Uterus (tissue), 4 donors: ENCODE measurements around the gene M1AP. TPM values are rescaled to one million over a fixed set of nuclear protein-coding genes. Genes with fewer than 3 reads are reported as not detected.
"Not testable (repeated sequence)": the region's sequence is repeated elsewhere in the genome, so short reads cannot be mapped to it uniquely, and the experiment has no call there.

Source experiments
- DNase-seq, 2 donors: peaks; one replicate each; pipeline ENCODE4 v3.0.0-alpha.2; 2019 to 2020
- H3K27ac ChIP-seq, 2 donors: fragments of 200-600 bp; sonication (generic); 1 replicate in 1 of 2; 2 replicates in 1 of 2; pipeline ENCODE4 v1.5.1; 2016 to 2018
- H3K27me3 ChIP-seq, 2 donors: fragments of 200-600 bp; sonication (generic); one replicate each; pipeline ENCODE4 v1.5.1; 2018 to 2019; ENCODE audit warnings: control low read depth in 1 of 2
- H3K36me3 ChIP-seq, 2 donors: fragments of 200-600 bp; sonication (generic); one replicate each; pipeline ENCODE4 v1.5.1; 2019; ENCODE audit warnings: control low read depth in 1 of 2
- H3K4me1 ChIP-seq, 2 donors: fragments of 200-600 bp; sonication (generic); one replicate each; pipeline ENCODE4 v1.5.1; 2018 to 2019; ENCODE audit warnings: control low read depth in 1 of 2
- H3K4me3 ChIP-seq, 2 donors: fragments of 200-600 bp; sonication (generic); 1 replicate in 1 of 2; 2 replicates in 1 of 2; pipeline ENCODE4 v1.5.1; 2018 to 2019; ENCODE audit warnings: mild to moderate bottlenecking in 1 of 2
- H3K9me3 ChIP-seq, 2 donors: fragments of 200-600 bp; sonication (generic); one replicate each; pipeline ENCODE4 v1.5.1; 2019; ENCODE audit warnings: control low read depth in 1 of 2
- POLR2A ChIP-seq, 2 donors: fragments of 450-650 bp; IDR thresholded peaks; one replicate each; pipeline ENCODE4 v1.6.1; 2016; ENCODE audit warnings: antibody characterized with exemption in 2 of 2, mild to moderate bottlenecking in 1 of 2, moderate library complexity in 1 of 2
- intact Hi-C: fragments of 100-400 bp; cut with DNase I; formaldehyde crosslinking; loops from one replicate; pipeline ENCODE4 v1.15.1; 2023; ENCODE audit warnings: low total_unique reads
- total RNA-seq, 4 donors: library from RNA; depleted of rRNA in 3 of 4; stranded (reverse); fragments of >200 nt in 3 of 4; gene quantifications; one replicate each; pipeline versions ENCODE4 v1.1.0 to v1.2.4, GENCODE V29; 2014 to 2023
- TF ChIP-seq, protein P1 (sequence below), 4 experiments: fragments of 200-600 bp in 2 of 4; fragments of 450-650 bp in 2 of 4; sonication (generic) in 2 of 4; IDR thresholded peaks; one replicate each; pipeline ENCODE4 v1.5.1; 2016 to 2019; ENCODE audit warnings: antibody characterized with exemption in 4 of 4, mild to moderate bottlenecking in 2 of 4, moderate library complexity in 1 of 4
- donor health status: DM: yes; HTN: yes; CAD: no.

Gene M1AP
- total RNA-seq, 4 donors from 2014 or later = 0.49 to 0.76 TPM; not detected in 2

GRCh38 chr2:74632209-74632938 is 15.8 kb downstream of the M1AP start:
- no peak overlapping the region for H3K4me3 ChIP-seq
- H3K36me3 ChIP-seq = no peaks in the 10 kb centered on the region
- H3K27me3 ChIP-seq = no peaks in the 10 kb centered on the region
- H3K9me3 ChIP-seq = no peaks in the 10 kb centered on the region
- intact Hi-C loops = no loop called here
- no peaks in the 10 kb centered on the region for H3K4me1 ChIP-seq
- no peak for DNase-seq
- H3K27ac ChIP-seq = no peak overlapping the region
- TF ChIP-seq POLR2A (IDR thresholded peaks at IDR 0.05) = no peak
- TF ChIP-seq, protein P1, sequence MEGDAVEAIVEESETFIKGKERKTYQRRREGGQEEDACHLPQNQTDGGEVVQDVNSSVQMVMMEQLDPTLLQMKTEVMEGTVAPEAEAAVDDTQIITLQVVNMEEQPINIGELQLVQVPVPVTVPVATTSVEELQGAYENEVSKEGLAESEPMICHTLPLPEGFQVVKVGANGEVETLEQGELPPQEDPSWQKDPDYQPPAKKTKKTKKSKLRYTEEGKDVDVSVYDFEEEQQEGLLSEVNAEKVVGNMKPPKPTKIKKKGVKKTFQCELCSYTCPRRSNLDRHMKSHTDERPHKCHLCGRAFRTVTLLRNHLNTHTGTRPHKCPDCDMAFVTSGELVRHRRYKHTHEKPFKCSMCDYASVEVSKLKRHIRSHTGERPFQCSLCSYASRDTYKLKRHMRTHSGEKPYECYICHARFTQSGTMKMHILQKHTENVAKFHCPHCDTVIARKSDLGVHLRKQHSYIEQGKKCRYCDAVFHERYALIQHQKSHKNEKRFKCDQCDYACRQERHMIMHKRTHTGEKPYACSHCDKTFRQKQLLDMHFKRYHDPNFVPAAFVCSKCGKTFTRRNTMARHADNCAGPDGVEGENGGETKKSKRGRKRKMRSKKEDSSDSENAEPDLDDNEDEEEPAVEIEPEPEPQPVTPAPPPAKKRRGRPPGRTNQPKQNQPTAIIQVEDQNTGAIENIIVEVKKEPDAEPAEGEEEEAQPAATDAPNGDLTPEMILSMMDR (IDR thresholded peaks at IDR 0.05) = no peak

DNA sequence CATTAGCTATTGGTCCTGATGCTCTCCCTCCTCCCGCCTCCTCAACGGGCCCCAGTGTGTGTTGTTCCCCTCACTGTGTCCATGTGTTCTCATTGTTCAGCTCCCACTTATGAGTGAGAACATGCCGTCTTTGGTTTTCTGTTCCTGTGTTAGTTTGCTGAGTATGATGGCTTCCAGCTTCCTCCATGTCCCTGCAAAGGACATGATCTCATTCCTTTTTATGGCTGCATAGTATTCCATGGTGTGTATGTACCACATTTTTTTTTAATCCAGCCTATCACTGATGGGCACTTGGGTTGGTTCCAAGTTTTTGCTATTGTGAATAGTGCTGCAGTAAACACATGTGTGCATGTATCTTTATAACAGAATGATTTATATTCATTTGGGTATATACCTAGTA is 17.7 kb downstream of the M1AP start:
- H3K27ac ChIP-seq, H3K4me1 ChIP-seq, H3K9me3 ChIP-seq, H3K36me3 ChIP-seq, H3K4me3 ChIP-seq, DNase-seq, intact Hi-C loops, H3K27me3 ChIP-seq: not testable (repeated sequence)

DNA sequence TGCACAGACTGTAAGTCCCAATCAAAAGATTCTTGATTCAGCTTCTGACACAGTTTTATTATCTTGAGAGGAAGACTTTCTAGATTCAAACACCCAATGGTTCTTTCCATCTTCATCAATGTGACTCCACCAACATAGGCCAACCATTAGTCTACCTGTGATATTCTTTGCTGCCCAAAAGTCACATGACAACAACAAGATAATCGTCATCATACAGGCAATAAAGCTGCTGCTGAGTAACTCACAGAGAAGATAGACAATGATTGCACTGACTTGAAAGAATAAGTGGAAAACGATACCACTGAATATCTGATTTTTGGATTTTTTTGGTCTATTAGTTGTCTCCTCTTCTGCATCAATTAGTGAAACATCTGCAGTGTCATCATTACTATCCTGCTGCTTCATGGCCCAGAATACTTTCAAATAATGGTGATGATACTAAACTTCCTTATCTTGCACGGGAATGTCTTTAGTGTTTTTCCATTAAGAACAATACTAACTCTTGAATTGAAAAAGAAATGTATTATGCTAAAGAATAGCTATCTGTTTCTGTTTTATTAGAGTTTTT is 19.5 kb downstream of the M1AP start:
- H3K36me3 ChIP-seq = no peaks in the 10 kb centered on the region
- H3K27me3 ChIP-seq = no peaks in the 10 kb centered on the region
- TF ChIP-seq, protein P1 (IDR thresholded peaks at IDR 0.05) = no peak
- TF ChIP-seq POLR2A (IDR thresholded peaks at IDR 0.05) = no peak
- H3K4me3 ChIP-seq = no peak overlapping the region
- no peaks in the 10 kb centered on the region for H3K4me1 ChIP-seq
- H3K9me3 ChIP-seq = no peaks in the 10 kb centered on the region
- H3K27ac ChIP-seq = no peak overlapping the region
- intact Hi-C loops = no loop called here
- DNase-seq = no peak

GRCh38 chr2:74625658-74626425 is 22.3 kb downstream of the M1AP start:
- no peak for TF ChIP-seq POLR2A (IDR thresholded peaks at IDR 0.05)
- TF ChIP-seq, protein P1 (IDR thresholded peaks at IDR 0.05) = no peak
- Histone ChIP-seq H3K27ac (no peak overlapping the region), H3K27me3 (no peaks in the 10 kb centered on the region), H3K9me3 (no peaks in the 10 kb centered on the region), H3K36me3 (no peaks in the 10 kb centered on the region), H3K4me3 (no peak overlapping the region), H3K4me1 (no peaks in the 10 kb centered on the region)
- intact Hi-C loops = no loop called here
- DNase-seq = no peak

- Histone ChIP-seq H3K4me3 (no peak overlapping the region), H3K4me1 (no peaks in the 10 kb centered on the region), H3K27me3 (no peaks in the 10 kb centered on the region), H3K27ac (no peak overlapping the region), H3K36me3 (no peaks in the 10 kb centered on the region), H3K9me3 (no peaks in the 10 kb centered on the region)
- no peak for TF ChIP-seq POLR2A (IDR thresholded peaks at IDR 0.05)
- TF ChIP-seq, protein P1 (IDR thresholded peaks at IDR 0.05) = no peak
- no peak for DNase-seq
- intact Hi-C loops = no loop called here
These were observed 27.5 kb downstream of the M1AP start for GRCh38 chr2:74620671-74621070.
